ENCODE data around the gene NAALADL2. TPM values are rescaled to one million over a fixed set of nuclear protein-coding genes. Genes with fewer than 3 reads are reported as not detected.

Gene NAALADL2
- total and polyA plus RNA-seq, 2 of the 8 experiments (the other 6 are each of a cell fraction or from before 2014, with no cell fraction given): 0.12 to 0.22 TPM

DNA sequence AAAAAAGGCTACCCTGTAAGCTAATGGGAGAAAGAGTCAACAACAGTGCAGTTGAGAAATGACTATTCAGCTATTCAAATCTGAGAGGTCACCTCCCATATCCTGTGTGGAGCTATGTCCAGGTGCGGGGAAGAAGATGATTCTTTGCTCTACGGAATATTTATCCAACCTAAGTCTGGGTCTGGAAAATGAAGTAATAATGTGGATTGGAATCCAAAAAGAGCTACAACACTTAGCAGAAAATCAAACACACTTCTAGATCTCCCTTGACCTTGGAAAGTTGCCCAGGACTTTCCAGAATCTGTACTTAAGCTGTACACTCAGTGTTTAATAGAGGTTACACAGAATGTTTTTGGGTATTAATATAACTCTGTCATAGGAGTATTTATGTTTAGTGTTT is 251.9 kb downstream of the NAALADL2 start:
- FAIRE-seq (no peak), DNase-seq (ENCODE audit: low read depth in 1 of 2, low spot score in 2 of 2) (no peak)
- no peak overlapping the region for H3K56ac ChIP-seq (replicated peaks; ENCODE audit: insufficient read length, low read depth, low read length)
- no peak overlapping the region for H2BK20ac ChIP-seq (ENCODE audit: low read length)
- no peak overlapping the region for H3K4ac ChIP-seq (replicated peaks; ENCODE audit: insufficient read length, low read depth, low read length)
- no peak overlapping the region for H3K4me3 ChIP-seq (ENCODE audit: extremely low read depth in 1 of 4, insufficient read depth in 2 of 4, low read depth in 3 of 4, low read length in 4 of 4)
- no peak overlapping the region for H3K18ac ChIP-seq (ENCODE audit: extremely low read depth, low read length)
- ChIA-PET POLR2A (ENCODE audit: partially characterized antibody) (interaction anchor here (0.6 kb wide), 1 partner anchor 1291 kb away, joined by 3 read pairs; no protein-coding TSS in a partner anchor), CTCF (ENCODE audit: partially characterized antibody) (interaction anchor here (1.0 to 1.1 kb wide), 2 partner anchors 11 to 830 kb away, joined by 3 to 5 read pairs; no protein-coding TSS in a partner anchor)
- H3K36me3 ChIP-seq (ENCODE audit: control insufficient read depth in 2 of 4, insufficient read depth in 4 of 4, low read length in 3 of 4): no peaks in the 10 kb centered on the region
- no peak overlapping the region for H3K27ac ChIP-seq (ENCODE audit: low read depth, low read length)
- H4K5ac ChIP-seq (ENCODE audit: insufficient read length, low read depth, low read length): no peak overlapping the region
- H3K23ac ChIP-seq (ENCODE audit: insufficient read length): no peak overlapping the region
- no peaks in the 10 kb centered on the region for H3K9me3 ChIP-seq (ENCODE audit: insufficient read depth in 2 of 2, low read depth in 1 of 2, low read length in 1 of 2)
- H3K4me2 ChIP-seq (ENCODE audit: insufficient read depth in 1 of 2, low read depth in 2 of 2, low read length in 2 of 2): no peak overlapping the region
- no peaks in the 10 kb centered on the region for H4K20me1 ChIP-seq (replicated peaks in 1 of 2; ENCODE audit: control insufficient read depth in 1 of 2, insufficient read depth in 2 of 2, low read length in 2 of 2)
- no peak overlapping the region for H2BK15ac ChIP-seq (ENCODE audit: low read length)
- H2AK5ac ChIP-seq (ENCODE audit: low read depth, low read length): no peak overlapping the region
- H3K4me1 ChIP-seq (replicated peaks in 1 of 4; ENCODE audit: control insufficient read depth in 3 of 4, insufficient read depth in 4 of 4, low read length in 3 of 4): no peaks in the 10 kb centered on the region
- 89% methylated on average over 2 of the region's 2 CpGs; no CpG with 5 or more reads in 1 of the 2 experiments for WGBS, 2 experiments (ENCODE audit: extremely low coverage in 1 of 2, insufficient coverage in 1 of 2, insufficient read length in 1 of 2, insufficient replicate concordance in 2 of 2, low coverage in 1 of 2, low lambda C conversion rate in 2 of 2, missing lambda C conversion rate in 1 of 2)
- H4K91ac ChIP-seq (replicated peaks; ENCODE audit: insufficient read length, low read length): no peak overlapping the region
- H3K27me3 ChIP-seq (replicated peaks in 1 of 4; ENCODE audit: control insufficient read depth in 3 of 4, extremely low read depth in 1 of 4, insufficient read depth in 3 of 4, low read length in 3 of 4): no peaks in the 10 kb centered on the region
- H4K8ac ChIP-seq (ENCODE audit: extremely low read depth, insufficient read depth, low read length): no peak overlapping the region
- H3K14ac ChIP-seq (ENCODE audit: insufficient read length): no peak overlapping the region
- TF ChIP-seq TAF7 (optimal IDR thresholded peaks at IDR 0.05; ENCODE audit: borderline replicate concordance, low read depth, low read length) (no peak), RFX5 (IDR thresholded peaks at IDR 0.05; ENCODE audit: borderline replicate concordance, low read depth, low read length) (no peak), SUZ12 (IDR thresholded peaks at IDR 0.05; ENCODE audit: low read length) (no peak)
- H3K9ac ChIP-seq (replicated peaks in 1 of 4; ENCODE audit: extremely low read depth in 1 of 4, low read depth in 3 of 4, low read length in 3 of 4): no peak overlapping the region
- H2BK12ac ChIP-seq (ENCODE audit: low read depth, low read length): no peak overlapping the region
- no peak overlapping the region for H2BK120ac ChIP-seq (replicated peaks; ENCODE audit: low read depth, low read length)
- H3K79me1 ChIP-seq (ENCODE audit: low read depth, low read length): no peaks in the 10 kb centered on the region
- no peak overlapping the region for H2AFZ ChIP-seq (ENCODE audit: low read length)
- no peaks in the 10 kb centered on the region for H3K79me2 ChIP-seq (ENCODE audit: control insufficient read depth in 1 of 2, insufficient read depth in 2 of 2, low read length in 2 of 2)
- H2BK5ac ChIP-seq (ENCODE audit: low read depth, low read length): no peak overlapping the region
- H3K23me2 ChIP-seq (ENCODE audit: low read depth, low read length): no peaks in the 10 kb centered on the region
